HG02678 (cell line): ENCODE measurements around the gene FHIP1B.

Experiments used
- ATAC-seq: cut with Tn5 transposase; IDR thresholded peaks from one replicate; pipeline ENCODE4 v1.9.1; 2021; ENCODE audit warnings: mild to moderate bottlenecking, moderate library complexity; ENCODE audit not compliant: unreplicated experiment

FHIP1B gene

GRCh38 chr11:6240781-6241180 is 6.3 kb upstream of the FHIP1B start:
- no peak for ATAC-seq

DNA sequence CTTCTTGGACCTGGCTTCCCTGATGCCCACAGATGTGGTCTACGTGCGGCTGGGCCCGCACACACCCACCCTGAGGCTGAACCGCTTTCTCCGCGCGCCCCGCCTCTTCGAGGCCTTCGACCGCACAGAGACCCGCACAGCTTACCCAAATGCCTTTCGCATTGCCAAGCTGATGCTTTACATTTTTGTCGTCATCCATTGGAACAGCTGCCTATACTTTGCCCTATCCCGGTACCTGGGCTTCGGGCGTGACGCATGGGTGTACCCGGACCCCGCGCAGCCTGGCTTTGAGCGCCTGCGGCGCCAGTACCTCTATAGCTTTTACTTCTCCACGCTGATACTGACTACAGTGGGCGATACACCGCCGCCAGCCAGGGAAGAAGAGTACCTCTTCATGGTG is 5.7 kb upstream of the FHIP1B start:
- ATAC-seq = no peak

DNA sequence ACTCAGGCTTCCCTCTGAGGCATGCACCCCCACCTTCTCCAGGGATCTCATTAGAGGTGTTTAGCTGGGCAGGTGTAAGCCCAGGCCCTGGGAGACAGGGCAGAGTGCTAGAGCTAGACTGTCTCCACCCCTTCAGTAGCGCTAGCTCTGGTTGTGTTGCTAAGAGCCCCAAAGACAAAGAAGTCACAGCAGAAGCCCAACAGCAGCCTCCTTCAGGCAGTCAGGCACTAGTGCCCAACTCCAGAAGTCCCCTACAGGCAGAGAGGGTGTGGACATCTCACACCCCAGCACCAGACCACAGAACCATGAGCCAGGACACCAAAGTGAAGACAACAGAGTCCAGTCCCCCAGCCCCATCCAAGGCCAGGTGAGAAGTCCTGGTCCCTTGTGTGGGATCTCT is 4.5 kb upstream of the FHIP1B start, which contains the start of gene CNGA4:
Gene CNGA4, plus strand, starts transcription at position 188 of the 400 bp plus-strand sequence. Its CDS starts 118 bp downstream, at position 306.
- no peak for ATAC-seq

GRCh38 chr11:6237761-6238302 is 3.4 kb upstream of the FHIP1B start:
- no peak for ATAC-seq

GRCh38 chr11:6237266-6237665 is 2.8 kb upstream of the FHIP1B start:
- no peak for ATAC-seq

DNA sequence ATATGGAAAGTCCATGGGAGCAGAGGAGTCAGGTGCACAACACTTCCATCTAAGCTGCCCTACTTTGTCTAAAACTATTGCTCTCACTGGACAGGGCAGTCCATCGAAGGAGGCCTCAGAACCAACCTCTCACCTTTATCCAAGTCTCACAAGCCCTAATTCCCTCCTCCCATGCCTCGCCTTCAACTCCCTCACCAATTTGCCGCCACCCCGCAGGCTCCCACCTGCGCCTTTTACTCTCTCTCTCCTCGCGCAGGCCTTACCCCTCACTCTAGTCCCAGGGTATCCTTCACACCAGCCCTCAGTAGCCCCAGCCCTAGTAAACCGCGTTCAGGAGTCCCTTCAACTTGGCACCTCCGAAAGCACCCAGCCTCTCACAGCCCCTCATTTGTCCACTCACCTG is 451 bp downstream of the FHIP1B start:
- no peak for ATAC-seq

DNA sequence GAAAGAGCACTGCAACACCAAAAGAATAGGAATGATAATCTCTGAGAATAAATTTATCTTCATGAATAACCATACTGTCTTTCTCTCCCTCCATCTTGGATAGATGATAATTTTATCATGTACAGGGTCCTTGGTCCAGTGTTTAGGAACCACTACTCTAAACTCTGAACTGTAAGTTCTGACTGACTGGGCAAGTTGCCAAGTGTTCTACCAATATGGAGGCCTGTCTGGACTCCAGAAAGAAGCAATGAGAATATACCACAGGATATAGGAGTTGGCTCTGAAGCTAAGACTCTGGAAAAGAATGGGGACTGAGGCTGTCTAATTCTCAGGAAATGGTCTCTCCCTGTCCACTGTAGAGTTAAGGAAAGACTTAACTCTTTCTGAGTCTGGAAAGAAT is 1.5 kb downstream of the FHIP1B start:
- ATAC-seq = no peak

- no peak for ATAC-seq
These were observed 4.5 kb downstream of the FHIP1B start for GRCh38 chr11:6229911-6230310.

- ATAC-seq = no peak
These were observed 5.9 kb downstream of the FHIP1B start for GRCh38 chr11:6228520-6228919.

- no peak for ATAC-seq
These were observed 8.5 kb downstream of the FHIP1B start for GRCh38 chr11:6225896-6226295.

DNA sequence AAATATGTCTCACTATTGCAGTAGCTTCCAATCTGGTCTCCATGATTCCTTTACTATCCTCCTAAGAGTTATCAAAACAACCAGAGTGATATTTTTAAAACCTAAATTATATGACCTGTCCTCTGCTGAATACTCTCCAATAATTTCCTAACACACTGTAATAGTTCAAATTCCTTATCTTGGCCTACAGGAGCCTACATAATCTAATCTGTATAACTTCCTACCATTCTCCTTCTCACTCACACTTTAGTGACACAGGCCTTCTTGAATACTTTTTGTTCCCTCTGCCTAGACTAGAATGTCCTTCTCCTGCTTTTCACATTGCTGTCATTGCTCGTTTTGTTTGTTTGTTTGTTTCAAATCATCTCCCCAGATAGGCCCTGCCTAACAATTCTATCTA is 9.4 kb downstream of the FHIP1B start:
- ATAC-seq = no peak

DNA sequence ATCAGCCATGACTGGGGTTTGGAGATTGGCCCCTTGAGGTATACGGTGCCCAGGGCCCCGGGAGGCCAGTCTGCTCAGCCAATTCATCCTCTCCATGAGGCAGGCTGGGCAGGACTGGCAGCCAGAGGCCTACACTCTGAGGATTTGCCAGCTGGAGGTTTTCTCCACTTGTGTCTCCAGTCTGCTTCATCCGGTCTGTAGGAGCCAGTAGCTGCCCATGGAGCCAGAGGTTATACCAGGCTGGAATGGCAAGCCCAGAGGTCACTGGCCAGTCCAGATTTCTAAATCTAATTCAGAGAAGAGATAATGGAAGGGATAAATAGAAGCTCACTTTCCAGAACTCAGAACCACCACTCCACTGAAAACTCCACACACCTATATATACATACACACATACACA is 10.0 kb downstream of the FHIP1B start:
- no peak for ATAC-seq

DNA sequence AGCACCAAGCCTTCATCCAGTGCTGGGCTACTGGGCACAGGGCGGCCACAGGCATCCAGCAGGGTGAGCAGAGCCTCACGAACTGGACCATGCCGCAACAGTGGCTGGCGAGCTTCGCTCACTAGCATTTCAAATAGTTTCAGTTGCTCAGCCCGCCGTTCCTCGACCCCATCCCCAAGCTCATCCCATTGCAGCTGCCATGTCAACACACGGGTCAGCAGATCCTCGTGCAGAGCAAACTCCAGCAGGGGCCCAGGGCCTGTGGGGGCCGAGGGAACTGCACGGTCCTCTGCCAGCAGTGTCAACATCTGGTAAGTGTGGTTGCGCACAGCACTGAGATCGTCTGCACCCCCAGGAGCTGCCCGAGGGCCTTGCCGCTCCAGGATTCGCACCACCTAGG is 10.6 kb downstream of the FHIP1B start:
- no peak for ATAC-seq

DNA sequence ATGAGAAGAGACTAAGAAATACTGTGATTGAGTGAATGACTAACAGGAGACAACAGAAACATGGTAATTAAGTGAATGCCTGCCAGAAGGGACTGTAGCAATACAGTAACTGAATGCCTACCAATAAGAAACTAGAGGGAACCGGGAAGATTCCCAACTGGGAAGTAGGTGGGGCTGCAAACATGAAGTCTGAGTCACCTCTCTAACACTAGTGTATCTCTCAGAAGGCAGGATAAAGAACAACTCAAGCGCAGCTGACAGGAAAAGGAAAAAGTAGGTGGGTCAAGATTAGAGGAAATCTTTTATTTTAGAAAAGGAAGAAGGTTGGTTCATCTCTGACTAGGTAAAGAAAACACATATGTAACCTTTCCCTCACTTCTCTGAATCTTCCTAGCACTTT is 15.1 kb downstream of the FHIP1B start:
- no peak for ATAC-seq

- ATAC-seq = no peak
These were observed 16.7 kb downstream of the FHIP1B start for GRCh38 chr11:6217722-6218121.

GRCh38 chr11:6216501-6216900 is 17.9 kb downstream of the FHIP1B start:
- ATAC-seq = no peak

GRCh38 chr11:6214530-6214929 is 19.9 kb downstream of the FHIP1B start:
- no peak for ATAC-seq

DNA sequence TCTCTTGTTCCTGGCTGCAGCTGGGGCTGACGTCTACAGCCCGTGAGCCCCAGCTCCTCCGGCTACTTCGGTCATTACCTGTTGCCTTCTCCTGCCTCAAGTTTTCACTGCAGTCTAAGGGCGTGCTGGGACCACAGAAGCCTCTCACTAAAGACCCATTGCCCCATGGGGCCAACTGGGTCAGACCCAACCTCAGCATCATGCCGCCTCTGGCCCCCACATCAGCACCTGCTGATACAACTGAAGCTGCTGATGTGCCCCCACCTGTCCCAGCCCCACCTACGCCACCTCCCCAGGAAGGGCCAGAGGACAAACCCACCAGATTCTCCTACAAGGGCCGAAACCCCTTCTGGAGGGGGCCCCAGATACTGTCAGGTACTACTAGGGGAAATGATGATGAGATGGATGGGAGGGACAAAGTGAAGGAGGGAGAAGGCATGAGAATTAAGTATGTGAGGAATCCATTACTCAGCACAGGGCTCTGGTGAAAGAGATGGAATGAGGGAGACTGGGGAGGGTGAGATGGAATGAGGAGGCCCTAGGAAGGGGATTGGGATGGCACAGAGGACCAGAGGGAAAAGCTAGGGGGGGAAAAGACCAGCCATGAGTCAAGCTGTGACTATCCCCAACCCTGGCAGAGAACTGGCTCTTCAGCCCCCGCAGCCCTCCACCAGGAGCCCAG is 24.0 kb downstream of the FHIP1B start:
- no peak for ATAC-seq

- ATAC-seq = no peak
These were observed 24.6 kb downstream of the FHIP1B start for GRCh38 chr11:6209801-6210200.

DNA sequence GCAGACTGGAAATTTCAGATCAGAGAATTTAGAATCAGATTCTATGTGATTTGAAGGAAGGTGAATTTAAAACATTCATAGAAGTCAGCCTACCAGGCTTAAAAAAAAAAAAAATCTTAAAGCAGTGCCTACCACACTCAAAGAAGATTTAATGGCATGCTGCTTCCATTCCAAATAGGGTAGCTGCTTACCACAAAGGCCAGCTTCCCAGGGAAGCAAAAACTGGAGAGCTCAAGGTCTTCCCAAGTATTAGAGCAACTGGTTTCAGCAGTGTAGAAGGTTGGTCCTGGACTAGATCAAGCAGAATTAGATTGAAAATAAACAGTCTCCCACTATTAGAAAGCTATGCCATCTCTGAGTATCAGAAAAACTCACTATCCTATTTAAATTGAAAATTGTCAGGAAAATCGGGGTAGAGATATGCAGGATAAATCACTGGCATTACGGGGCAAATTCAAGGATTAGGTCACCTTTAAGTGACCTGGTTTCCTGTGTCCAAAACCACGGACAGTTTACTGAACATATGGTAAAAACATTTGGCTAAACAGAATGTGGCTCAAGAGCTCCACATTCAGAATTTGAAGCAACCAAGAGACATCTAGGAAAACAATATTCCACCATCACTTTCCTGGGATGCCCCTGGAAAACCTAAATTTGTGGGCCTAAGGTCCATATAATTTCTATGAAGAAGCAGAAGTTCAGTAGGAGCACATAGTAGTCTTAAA is 27.8 kb downstream of the FHIP1B start:
- no peak for ATAC-seq

GRCh38 chr11:6205366-6205765 is 29.1 kb downstream of the FHIP1B start, which contains the start of gene C11orf42:
Gene C11orf42, plus strand, starts transcription at chr11:6205557. Its CDS starts 59 bp downstream, at chr11:6205616.
- no peak for ATAC-seq

- no peak for ATAC-seq
These were observed 29.7 kb downstream of the FHIP1B start for GRCh38 chr11:6204706-6205105.
